Neutrophil (primary cell): ENCODE measurements around the gene TMEM109.

Experiments
- H3K27ac ChIP-seq: fragments of 200-600 bp; sonication (generic); 2 replicates; pipeline ENCODE4 v1.5.1; 2016; ENCODE audit warnings: mild to moderate bottlenecking, moderate library complexity
- H3K27me3 ChIP-seq: fragments of 200-600 bp; sonication (generic); 2 replicates; pipeline ENCODE4 v1.6.0; 2016; ENCODE audit warnings: mild to moderate bottlenecking
- H3K36me3 ChIP-seq: fragments of 200-600 bp; sonication (generic); 2 replicates; pipeline ENCODE4 v1.5.1; 2017
- H3K4me1 ChIP-seq, 2 experiments: fragments of 200-600 bp in 1 of 2; sonication (generic) in 1 of 2; 1 replicate in 1 of 2; 2 replicates in 1 of 2; pipeline versions ENCODE4 v1.5.1 to v1.6.1; 2013 to 2016; ENCODE audit warnings: low read depth in 1 of 2, low read length in 1 of 2, mild to moderate bottlenecking in 1 of 2, moderate library complexity in 1 of 2; ENCODE audit not compliant: control insufficient read depth in 1 of 2, insufficient read depth in 1 of 2
- H3K4me3 ChIP-seq, 2 experiments: fragments of 200-600 bp in 1 of 2; sonication (generic) in 1 of 2; 1 replicate in 1 of 2; 2 replicates in 1 of 2; pipeline ENCODE4 v1.5.1; 2013 to 2016; ENCODE audit warnings: low read depth in 1 of 2, low read length in 1 of 2, mild to moderate bottlenecking in 1 of 2, moderate library complexity in 1 of 2
- H3K9me3 ChIP-seq: fragments of 200-600 bp; sonication (generic); 2 replicates; pipeline ENCODE4 v1.5.1; 2016
- TF ChIP-seq, protein P1 (sequence below): fragments of 200-600 bp; sonication (generic); IDR thresholded peaks from 2 replicates; pipeline ENCODE4 v1.5.1; 2016; ENCODE audit warnings: antibody characterized with exemption

TMEM109 gene

DNA sequence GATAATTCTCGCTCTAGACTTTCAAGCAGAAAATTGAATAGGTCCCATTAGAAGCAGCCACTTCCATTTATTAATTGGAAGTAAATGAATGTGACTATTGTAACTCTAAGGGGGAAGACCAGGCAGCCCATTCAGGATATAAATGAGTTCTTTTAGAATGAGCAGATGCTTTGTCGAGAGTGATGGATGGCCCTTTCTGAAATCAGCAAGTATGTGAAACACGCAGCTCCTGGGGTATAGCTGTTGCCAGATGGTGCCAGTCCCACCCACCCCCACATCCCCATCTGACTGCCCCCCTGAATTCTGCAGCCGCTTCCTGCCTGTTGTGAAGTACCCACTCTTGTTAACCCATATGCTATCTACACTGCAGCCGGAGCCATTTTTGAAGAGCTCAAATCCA lies 34.3 kb downstream of the TMEM109 start:
- H3K27me3 ChIP-seq, result peaks cover 32% of the 10 kb centered on the region
- no peak overlapping the region for H3K27ac ChIP-seq
- TF ChIP-seq, protein P1, sequence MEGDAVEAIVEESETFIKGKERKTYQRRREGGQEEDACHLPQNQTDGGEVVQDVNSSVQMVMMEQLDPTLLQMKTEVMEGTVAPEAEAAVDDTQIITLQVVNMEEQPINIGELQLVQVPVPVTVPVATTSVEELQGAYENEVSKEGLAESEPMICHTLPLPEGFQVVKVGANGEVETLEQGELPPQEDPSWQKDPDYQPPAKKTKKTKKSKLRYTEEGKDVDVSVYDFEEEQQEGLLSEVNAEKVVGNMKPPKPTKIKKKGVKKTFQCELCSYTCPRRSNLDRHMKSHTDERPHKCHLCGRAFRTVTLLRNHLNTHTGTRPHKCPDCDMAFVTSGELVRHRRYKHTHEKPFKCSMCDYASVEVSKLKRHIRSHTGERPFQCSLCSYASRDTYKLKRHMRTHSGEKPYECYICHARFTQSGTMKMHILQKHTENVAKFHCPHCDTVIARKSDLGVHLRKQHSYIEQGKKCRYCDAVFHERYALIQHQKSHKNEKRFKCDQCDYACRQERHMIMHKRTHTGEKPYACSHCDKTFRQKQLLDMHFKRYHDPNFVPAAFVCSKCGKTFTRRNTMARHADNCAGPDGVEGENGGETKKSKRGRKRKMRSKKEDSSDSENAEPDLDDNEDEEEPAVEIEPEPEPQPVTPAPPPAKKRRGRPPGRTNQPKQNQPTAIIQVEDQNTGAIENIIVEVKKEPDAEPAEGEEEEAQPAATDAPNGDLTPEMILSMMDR, result no peak
- H3K4me3 ChIP-seq, result peak overlapping the region in 1 of 2 experiments; percentile 73
- no peaks in the 10 kb centered on the region for H3K9me3 ChIP-seq
- peaks cover 43 to 57% of the 10 kb centered on the region in 2 experiments for H3K4me1 ChIP-seq
- H3K36me3 ChIP-seq, result peaks cover 58% of the 10 kb centered on the region

DNA sequence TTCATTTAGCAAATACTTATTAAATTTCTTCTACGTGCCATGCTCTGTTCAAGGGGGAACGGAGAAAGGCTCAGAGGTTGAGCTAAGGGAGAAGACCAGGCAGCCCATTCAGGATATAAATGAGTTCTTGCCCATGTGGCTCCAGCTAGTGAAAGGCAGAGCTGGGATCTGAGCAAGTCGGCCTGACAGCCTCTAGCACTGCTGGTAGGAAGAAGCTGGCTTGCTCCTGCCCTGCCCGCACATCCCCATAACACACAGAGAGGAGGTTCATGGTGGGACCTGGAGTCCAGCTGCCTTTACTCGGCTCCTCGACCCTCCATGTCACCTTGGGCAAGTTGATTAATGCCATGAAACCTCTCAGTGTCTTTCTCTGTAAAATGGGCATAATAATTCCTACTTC lies 36.1 kb downstream of the TMEM109 start:
- no peaks in the 10 kb centered on the region for H3K9me3 ChIP-seq
- H3K27me3 ChIP-seq, result peaks cover 27% of the 10 kb centered on the region
- peaks cover 58 to 70% of the 10 kb centered on the region in 2 experiments for H3K4me1 ChIP-seq
- H3K36me3 ChIP-seq, result peaks cover 40% of the 10 kb centered on the region
- H3K4me3 ChIP-seq, result peak overlapping the region; percentile 73 to 84
- H3K27ac ChIP-seq, result peak overlapping the region; percentile 44
- TF ChIP-seq, protein P1, result no peak

DNA sequence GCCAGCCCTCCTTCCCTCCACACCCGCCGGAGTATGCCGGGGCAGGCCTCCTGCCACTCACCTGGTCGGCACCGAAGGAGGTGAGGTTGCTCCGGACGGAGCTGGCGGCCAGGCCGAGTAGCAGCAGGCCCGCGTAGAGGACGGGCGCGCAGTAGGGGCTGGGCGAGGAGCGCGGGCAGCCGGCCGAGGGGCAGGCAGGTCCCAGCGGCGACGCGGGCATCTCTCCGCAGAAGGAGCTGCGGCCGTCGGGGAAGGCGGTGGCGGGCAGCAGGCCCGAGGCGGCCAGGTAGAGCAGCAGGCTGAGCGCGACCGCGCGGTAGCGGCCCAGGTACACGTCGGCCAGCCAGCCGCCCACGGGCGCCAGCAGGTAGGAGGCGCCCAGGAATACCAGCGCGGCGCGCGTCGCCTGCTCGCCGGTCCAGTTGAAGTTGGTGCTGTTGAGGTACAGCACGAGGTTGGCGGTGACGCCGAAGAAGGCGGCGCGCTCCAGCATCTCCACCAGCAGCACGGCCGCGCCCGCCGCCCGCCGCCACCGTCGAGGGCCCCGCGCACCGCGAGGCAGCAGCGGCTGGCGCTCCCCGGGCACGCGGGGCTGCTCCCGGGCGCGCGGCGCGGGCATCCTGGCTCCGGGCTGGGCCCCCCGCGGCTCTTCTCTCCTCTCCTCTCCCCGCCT lies 37.1 kb downstream of the TMEM109 start:
- H3K36me3 ChIP-seq, result peaks cover 30% of the 10 kb centered on the region
- H3K4me1 ChIP-seq, result peaks cover 67 to 73% of the 10 kb centered on the region in 2 experiments
- peak overlapping the region; percentile 73 to 84 for H3K4me3 ChIP-seq
- H3K9me3 ChIP-seq, result no peaks in the 10 kb centered on the region
- H3K27me3 ChIP-seq, result peaks cover 27% of the 10 kb centered on the region
- TF ChIP-seq, protein P1, result no peak
- peak overlapping the region; percentile 99 for H3K27ac ChIP-seq

DNA sequence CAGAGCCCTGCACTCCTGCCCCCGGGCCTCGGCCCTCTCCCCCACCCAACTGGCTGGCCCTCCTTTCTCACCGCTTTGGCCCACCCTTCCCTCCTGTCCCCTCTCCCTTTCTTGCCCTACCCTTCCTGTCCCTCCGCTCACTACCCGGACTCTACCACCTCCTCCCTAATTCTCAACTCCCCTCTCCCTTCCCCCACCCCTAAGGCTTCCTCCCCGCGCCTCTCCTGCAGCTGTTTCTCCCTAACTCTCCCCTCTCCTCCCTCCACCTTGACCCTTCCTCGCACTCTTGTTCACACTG lies 37.6 kb downstream of the TMEM109 start:
- TF ChIP-seq, protein P1, result no peak
- H3K36me3 ChIP-seq, result peaks cover 25% of the 10 kb centered on the region
- H3K4me3 ChIP-seq, result peak overlapping the region; percentile 73 to 84
- peaks cover 32% of the 10 kb centered on the region for H3K27me3 ChIP-seq
- peak overlapping the region; percentile 99 for H3K27ac ChIP-seq
- peaks cover 71 to 72% of the 10 kb centered on the region in 2 experiments for H3K4me1 ChIP-seq
- H3K9me3 ChIP-seq, result no peaks in the 10 kb centered on the region

DNA sequence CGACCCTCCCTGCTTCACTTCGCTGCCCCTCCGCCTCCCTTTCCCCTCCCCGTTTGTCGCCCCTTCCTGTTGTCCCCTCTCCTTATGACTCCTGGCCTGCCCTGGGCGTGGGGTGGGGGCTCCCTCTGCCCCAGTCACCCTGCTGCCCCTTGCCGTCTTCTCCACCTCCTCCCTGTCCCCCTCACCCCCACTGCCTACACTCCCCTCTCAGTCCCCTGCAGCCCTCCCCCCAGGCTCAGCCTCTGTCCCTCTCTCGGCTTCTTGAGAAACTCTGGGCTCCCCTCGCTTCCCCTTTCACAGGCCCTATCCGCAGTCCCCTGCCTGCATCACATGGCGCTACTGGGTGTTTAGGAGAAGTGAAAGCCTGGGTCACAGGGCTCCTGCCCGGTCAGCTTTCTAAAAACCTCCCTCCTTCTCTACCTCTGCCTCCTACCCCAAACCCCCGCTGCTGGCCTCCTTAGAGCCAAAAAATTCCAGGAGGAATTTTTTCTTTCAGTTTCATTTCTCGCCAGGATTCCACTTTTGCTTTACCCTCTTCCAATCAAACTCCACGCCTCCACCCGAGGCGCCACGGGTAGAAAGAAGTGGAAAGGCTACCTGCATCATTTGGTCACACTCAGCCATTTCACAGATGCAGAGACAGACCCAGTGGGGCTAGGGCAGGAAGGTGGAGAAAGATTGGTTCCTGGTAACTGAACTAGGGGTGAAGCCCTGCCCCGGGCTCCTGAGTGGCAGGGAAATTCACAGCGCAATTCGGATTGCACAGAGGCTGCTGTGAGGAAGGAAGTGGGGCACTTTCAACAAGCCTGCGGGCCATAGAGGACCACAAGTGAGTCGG lies 38.2 kb downstream of the TMEM109 start, which contains the start of gene SLC15A3:
Gene SLC15A3 (minus strand): TSS at position 273 of the 838 bp plus-strand sequence. CDS start 625 bp downstream, outside the sequence.
- Histone ChIP-seq H3K4me3 (peak within 1 kb of the TSS; percentile 73 to 84), H3K27ac (peak within 1 kb of the TSS; percentile 99), H3K4me1 (peaks cover 71 to 72% of the 10 kb centered on the region in 2 experiments), H3K9me3 (no peaks in the 10 kb centered on the region), H3K27me3 (peaks cover 37% of the 10 kb centered on the region), H3K36me3 (peaks cover 19% of the 10 kb centered on the region)
- TF ChIP-seq, protein P1, result peak; percentile 36
